Measurements from ENCODE around the gene MRPL3. TPM values are rescaled to one million over a fixed set of nuclear protein-coding genes. Genes with fewer than 3 reads are reported as not detected.

MRPL3 gene
- total and polyA plus RNA-seq, 10 of the 15 experiments (the other 5 are each of a cell fraction or from before 2014, with no cell fraction given) = 91.6 to 307 (median 198) TPM

- 47% methylated on average over 2 of the region's 2 CpGs for WGBS (ENCODE audit: insufficient coverage, insufficient replicate concordance, low lambda C conversion rate, missing lambda C conversion rate)
- Histone ChIP-seq H4K20me1 (ENCODE audit: control insufficient read depth, insufficient read depth) (no peaks in the 10 kb centered on the region), H3K4me2 (ENCODE audit: control insufficient read depth, insufficient read depth) (no peak overlapping the region), H3K9ac (ENCODE audit: control insufficient read depth, insufficient read depth, low read length) (no peak overlapping the region), H3K36me3 (ENCODE audit: control insufficient read depth in 2 of 2, insufficient read depth in 2 of 2, low read length in 1 of 2) (no peaks in the 10 kb centered on the region), H2AFZ (ENCODE audit: control insufficient read depth, low read depth, low read length) (no peak overlapping the region), H3K27me3 (replicated peaks in 1 of 2; ENCODE audit: control insufficient read depth in 2 of 2, insufficient read depth in 2 of 2, low read length in 1 of 2) (no peaks in the 10 kb centered on the region; a peak in 1 of 4 replicates), H3K27ac (ENCODE audit: control insufficient read depth, insufficient read depth) (no peak overlapping the region), H3K4me1 (ENCODE audit: control insufficient read depth, insufficient read depth, low read length) (no peaks in the 10 kb centered on the region), H3K9me3 (replicated peaks; ENCODE audit: control insufficient read depth, insufficient read depth, low read length) (no peaks in the 10 kb centered on the region), H3K79me2 (ENCODE audit: control insufficient read depth, insufficient read depth, low read length) (no peaks in the 10 kb centered on the region), H3K4me3 (no peak overlapping the region)
- POLR2A ChIA-PET = interaction anchor here (0.5 kb wide), 1 partner anchor 163 kb away, joined by 5 read pairs; no protein-coding TSS in a partner anchor
- no peak for TF ChIP-seq KLF5 (IDR thresholded peaks at IDR 0.05; ENCODE audit: partially characterized antibody)
- no peak for TF ChIP-seq IRF3 (IDR thresholded peaks at IDR 0.05)
- no peak for TF ChIP-seq JUNB (IDR thresholded peaks at IDR 0.05)
- no peak for TF ChIP-seq MAX (IDR thresholded peaks at IDR 0.05; ENCODE audit: low read depth, low read length)
- no peak for TF ChIP-seq ETV6 (conservative IDR thresholded peaks at IDR 0.05 in 1 of 2, IDR thresholded peaks at IDR 0.05 in 1 of 2; ENCODE audit: borderline replicate concordance in 1 of 2, low read depth in 1 of 2)
- no peak for TF ChIP-seq SREBF1 (IDR thresholded peaks at IDR 0.05; ENCODE audit: low read length)
- TF ChIP-seq ESRRA (IDR thresholded peaks at IDR 0.05; ENCODE audit: low read length) = no peak
- TF ChIP-seq DPF2 (IDR thresholded peaks at IDR 0.05) = no peak
- no peak for TF ChIP-seq NR2C1 (IDR thresholded peaks at IDR 0.05)
- in situ Hi-C loops (cut with MboI) = no loop called here
- CTCF ChIA-PET = interaction anchor here (0.9 kb wide), 1 partner anchor 505 kb away, joined by 3 read pairs; no protein-coding TSS in a partner anchor
- FAIRE-seq = no peak
- SMC1A ChIA-PET (ENCODE audit: uncharacterized antibody, unreplicated experiment) = interaction anchor here (0.7 to 1.0 kb wide), 2 partner anchors 13 to 77 kb away, joined by 3 read pairs; no protein-coding TSS in a partner anchor
- BruUV-seq (replicated peaks) = no TSS peak
- DNase-seq (ENCODE audit: low read depth, low spot score) = no peak
- RAD21 ChIA-PET (ENCODE audit: unreplicated experiment) = no interaction called here
- ATAC-seq = no peak
- intact Hi-C loops (cut with micrococcal nuclease; ENCODE audit: unreplicated experiment) = no loop called here
These were observed 32.8 kb upstream of the MRPL3 start for GRCh38 chr3:131535596-131535995.

Measured in GM12878 (cell line).